HG03439 (cell line): ENCODE data around the gene LHX5.

Source experiments
- ATAC-seq: cut with Tn5 transposase; IDR thresholded peaks from one replicate; pipeline ENCODE4 v1.9.1; 2021; ENCODE audit warnings: mild to moderate bottlenecking, moderate library complexity; ENCODE audit not compliant: unreplicated experiment

LHX5 gene

DNA sequence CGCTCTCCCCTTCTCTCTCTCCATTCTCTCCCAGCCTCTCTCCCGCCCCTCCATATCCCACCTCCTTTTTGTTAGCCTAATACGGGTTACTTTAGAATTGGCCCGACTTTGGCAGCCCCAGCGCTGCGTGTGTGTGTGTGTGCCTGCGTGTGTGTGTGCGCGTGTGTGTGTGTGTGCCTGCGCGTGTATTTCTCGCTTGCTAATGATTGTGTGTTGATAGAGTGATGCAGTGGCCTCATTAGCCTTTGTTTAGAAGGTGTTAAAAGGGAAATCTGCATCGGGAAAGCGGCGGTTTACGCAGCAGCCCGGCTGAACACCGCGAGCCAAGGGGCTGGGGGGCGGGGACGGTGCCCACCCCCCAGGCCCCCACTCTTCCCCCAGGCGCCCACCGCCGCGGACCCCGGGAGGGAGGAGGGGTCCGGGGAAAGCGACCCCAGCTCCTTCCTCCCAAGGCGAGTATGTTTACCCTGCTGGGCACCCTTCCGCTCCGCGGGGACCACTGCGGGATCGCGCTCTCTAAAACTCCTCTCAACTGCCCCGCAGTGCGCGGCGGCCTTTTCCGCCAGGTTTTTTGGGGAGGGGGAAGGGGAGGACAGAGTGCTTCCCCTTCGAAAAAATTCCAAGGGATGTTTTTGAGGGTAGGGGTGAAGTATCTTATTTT, 6.8 kb upstream of the LHX5 start:
- ATAC-seq, result no peak

DNA sequence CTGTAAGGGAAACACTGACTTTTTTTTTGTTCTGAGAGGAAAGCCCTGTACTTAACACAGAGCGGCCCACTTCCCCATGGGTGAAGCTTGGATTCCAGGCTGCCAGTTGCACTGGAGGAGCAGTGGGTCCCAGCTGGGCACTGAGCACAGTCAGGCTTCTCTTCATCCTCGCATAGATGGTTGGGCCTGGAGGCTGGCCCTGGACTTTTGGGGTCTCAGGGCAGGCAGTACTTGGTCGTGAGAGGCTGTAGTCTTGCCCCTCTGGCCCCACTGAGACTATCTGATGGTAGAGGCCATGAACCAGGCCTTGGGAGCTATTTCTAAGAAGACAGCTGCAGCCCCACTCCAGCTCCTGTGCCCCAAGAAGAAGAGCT, 6.2 kb upstream of the LHX5 start:
- ATAC-seq, result no peak

GRCh38 chr12:113477171-113477841, 5.6 kb upstream of the LHX5 start:
- no peak for ATAC-seq

DNA sequence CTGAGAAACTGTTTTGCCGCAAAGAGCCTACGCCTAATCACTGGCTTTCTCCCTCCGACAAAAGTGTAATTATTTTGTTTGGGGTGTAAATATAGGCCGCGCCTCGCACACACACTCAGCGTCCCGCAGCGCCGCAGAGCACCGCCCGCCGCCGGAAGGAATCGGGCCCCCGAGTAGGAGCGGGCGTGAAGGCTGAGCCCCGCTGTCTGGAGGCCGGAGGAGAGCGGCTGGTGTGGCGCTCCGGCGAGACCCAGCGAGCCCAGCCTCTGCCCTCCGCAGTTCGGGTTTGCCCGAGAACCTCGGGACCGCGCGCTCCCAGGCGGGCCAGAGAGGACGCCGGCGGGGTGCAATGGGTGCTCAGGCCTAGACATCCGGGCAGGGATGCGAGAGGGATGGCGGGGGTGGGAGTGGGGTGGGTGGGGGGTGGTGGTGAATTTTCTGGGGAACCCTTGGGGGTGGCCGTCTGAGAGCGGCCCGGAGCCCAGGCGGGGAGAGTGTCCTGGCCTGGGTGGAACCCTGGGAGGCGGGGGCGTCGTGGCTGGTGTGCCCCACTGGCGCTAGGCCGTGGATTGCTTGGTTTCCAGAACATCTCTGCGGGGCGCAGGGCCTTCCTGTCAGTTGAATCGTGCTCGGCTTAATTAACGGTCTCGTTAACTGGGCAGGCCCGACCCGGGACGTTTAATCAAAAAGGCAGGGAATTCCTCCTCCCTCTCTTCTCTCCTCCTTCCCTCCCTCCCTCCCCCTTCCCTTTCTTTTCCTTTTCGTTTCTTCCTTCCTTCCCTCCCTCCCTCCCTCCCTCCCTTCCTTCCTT, 4.7 kb upstream of the LHX5 start:
- ATAC-seq, result no peak

DNA sequence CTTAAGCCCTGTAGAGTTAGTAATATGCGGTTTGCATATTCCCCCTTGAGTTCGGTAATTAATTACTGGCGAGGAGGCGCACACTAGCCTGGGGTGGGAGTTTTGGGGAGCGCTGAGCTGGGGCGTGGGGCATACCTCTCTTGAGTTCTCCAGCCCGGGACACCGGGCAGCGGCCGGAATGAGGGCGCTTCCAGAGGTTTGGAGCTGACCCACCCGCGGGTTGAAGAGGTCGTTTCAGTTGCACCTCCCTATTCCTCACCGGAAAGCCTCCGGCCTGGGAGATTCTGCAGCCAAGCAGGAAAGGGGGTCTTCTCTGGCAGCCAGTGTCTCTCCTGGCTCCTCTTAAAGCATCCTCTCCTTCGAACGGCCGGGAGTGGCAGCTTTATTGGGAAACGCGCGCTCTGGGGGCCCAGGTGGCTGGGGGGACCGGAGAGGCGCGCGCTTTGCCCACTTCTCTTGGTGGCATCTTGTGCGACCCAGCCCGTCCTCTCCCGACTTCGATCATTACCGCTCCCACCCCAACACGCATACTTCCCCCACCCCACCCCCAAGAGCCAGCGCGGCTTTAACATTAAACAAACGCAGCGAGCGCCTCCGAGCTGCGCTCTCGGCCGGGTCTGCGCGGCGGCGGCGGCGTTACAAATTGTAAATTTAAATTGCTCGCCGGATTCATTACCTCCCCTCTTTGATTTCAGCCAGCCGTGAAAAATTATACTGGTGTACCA, 3.9 kb upstream of the LHX5 start:
- ATAC-seq, result no peak

DNA sequence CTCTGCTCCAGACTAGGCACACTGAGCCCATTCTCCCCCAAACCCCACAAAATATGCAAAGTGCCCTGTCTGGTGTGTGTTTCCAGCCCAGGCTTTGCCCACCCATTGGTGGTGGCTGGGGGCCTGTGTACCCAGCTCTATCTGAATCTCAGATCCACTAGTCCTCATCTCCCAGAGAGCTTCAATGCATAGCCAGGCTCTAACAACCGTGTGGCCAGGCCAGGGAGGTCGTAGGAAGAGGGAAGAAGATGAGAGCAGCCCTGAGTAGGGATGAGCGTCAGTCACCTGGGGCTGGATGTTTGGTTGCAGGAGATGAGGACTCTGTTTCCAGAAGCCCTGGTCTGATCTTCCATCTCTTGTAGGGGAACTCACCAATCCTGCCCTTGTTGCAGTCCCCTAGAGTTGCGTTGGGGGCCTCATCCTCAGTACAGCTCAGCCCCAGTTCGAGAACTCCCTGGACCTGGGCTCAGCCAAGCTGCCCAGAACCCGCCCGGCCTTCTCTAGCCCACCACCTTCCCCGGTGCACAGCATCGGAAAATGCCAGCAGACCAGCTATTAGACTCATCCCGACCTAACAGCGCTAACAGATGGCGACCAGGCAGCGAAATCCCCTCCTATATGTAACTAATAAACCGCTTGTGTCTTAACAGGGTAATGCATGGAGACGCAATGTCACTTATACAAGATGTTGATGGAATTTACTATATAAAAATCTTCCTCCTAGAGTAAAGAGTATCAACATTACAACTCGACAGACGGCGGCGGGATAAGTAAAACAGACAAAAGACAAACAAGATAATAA, 3.2 kb upstream of the LHX5 start:
- no peak for ATAC-seq

GRCh38 chr12:113473942-113474341, 2.3 kb upstream of the LHX5 start:
- ATAC-seq, result no peak

- ATAC-seq, result no peak
Observed at GRCh38 chr12:113473400-113473799, 1.7 kb upstream of the LHX5 start.

DNA sequence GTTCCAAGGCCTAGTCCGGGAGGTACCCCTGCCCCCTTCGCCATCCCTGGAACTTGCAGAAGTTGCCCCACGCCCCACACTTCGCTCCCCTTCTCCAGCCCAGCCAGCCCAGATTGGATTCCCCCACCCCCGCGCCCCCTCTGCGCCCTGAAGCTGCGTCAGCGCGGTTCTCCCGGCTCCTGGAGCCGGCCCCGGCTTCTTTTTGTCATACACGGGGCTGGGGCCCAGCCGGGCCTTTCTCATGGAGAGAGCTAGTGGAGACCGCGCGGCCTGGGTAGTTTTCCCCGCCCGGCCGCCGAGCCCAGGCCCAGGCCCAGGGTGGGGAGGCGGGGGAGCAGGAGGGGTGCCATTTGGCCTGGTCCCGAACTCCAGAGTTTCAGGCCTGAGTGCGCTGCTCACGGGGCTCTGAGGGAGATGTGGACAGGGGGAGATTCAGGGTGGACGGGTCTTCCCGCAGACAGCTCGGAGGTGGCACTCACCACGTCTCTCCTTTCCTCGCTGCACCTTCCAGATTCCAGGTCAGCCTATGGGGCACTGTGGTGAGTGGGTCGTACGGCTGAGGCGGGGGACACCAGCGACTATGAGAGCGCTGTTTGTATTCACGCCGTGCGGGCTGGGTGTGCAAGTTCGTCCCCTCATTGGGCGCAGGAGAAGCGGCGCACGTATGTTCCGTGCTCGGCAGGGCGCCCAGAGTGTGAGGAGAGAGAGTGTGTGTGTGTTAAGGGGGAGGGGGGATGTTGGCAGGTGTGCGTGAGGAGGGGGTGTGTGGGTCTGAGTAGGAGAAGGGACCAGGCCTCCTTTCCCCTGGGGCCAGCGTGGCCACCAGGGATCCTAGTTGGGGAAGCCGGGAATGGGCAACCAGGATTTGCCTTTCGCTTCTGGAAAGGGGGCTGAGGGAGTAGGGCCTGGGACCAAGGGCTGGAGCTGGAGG, 785 bp upstream of the LHX5 start:
- no peak for ATAC-seq

DNA sequence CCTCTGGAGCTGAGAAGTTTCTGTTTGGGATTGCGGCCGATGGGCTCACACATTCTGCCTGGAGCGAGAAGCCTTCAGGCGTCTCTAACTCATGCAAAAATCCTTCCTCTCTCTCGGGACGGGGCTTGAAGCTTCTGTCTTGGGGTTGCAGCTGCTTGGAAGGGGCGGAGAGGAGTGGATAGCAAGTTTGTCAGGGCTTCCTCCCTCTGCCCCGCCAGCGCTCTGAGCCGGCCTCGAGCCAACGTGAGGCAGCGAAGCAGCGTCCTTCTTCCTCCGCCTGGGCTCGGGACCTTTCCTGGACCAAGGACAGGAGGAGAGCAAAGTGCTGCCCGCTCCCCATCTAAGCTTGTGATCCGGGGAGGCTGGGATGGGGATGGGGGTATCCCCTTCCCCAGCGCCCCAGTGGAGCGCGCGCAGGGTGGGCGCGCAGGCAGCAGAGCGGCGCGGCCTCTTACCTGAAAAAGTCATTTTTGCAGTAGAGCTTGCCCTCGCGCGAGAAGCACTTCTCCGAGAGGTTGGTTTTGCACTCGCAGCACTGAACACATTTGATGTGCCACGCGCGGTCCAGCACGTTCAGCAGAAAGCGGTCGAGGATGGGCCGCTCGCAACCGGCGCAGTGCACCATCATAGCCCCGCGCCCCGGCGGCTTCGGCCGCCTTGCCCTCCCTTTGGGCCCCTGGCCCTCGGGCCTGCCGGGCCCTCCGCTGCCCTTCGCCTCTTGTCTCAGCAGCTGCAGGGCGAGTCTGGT, 626 bp downstream of the LHX5 start:
- no peak for ATAC-seq

- ATAC-seq, result no peak
Observed at GRCh38 chr12:113469949-113470743, 1.5 kb downstream of the LHX5 start.

- ATAC-seq, result no peak
Observed at GRCh38 chr12:113469224-113469948, 2.3 kb downstream of the LHX5 start.

DNA sequence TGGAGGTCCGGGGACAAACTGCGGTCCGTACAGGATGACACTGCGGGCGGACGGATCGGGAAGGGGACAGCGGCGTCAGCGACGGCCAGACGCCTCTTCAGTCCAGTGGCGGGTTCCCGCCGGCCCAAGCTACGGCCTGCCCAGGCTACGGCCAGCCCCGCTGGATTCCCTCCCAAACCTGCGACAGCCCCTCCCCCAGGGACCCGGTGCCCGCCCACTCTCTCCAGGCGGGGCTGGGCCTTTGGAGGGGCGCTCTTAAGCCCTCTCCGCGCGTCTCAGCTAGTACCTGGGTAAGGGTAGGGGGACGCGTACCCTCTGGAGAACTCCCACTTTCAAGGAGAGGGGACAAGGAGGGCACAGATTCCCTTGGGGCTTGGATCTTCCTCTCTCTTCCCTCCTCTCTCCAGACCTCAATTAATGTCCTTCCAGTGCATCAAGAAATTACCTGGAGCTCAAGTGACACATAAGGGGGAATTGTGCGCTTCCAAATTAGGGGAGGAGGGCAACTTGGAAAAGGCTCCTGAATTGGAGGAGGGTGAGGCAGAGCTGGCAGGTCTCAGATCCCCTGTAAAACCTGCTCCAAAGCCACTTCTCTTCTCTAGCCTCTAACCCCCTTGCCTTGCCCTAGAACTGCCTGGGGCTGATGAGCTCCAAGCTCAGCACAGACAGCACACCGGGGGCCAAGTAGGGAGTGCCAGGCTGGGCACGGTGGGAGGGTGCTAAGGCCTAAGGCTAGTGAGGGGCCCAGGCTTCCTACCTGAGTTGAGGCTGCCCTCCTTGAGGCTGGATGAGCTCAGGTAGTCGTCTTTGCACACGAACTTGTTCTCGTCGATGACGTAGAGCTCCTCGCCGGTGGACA, 3.1 kb downstream of the LHX5 start:
- no peak for ATAC-seq

- no peak for ATAC-seq
Observed at GRCh38 chr12:113467502-113468364, 3.9 kb downstream of the LHX5 start.

- no peak for ATAC-seq
Observed at GRCh38 chr12:113467142-113467501, 4.5 kb downstream of the LHX5 start.
